Kidney epithelial cell (primary cell): ENCODE measurements around the gene SRSF1. TPM values are rescaled to one million over a fixed set of nuclear protein-coding genes. Genes with fewer than 3 reads are reported as not detected.
A peak's percentile ranks its signal among the peaks of the same experiment; 100 is the strongest.

ENCODE experiments used
- DNase-seq: peaks from one replicate; pipeline ENCODE4 v3.0.0-alpha.2; 2010; ENCODE audit warnings: low read depth
- H3K27me3 ChIP-seq: 2 replicates; pipeline ENCODE4 v1.6.0; 2011; ENCODE audit warnings: low read length; ENCODE audit not compliant: control insufficient read depth, insufficient read depth
- H3K36me3 ChIP-seq: 2 replicates; pipeline ENCODE4 v1.5.1; 2011; ENCODE audit warnings: low read length; ENCODE audit not compliant: control insufficient read depth, insufficient read depth
- H3K4me3 ChIP-seq: 2 replicates; pipeline ENCODE4 v1.5.1; 2011; ENCODE audit warnings: low read depth, mild to moderate bottlenecking, control low read depth, low read length
- total RNA-seq: library from RNA; depleted of rRNA; stranded (reverse); fragments of >200 nt; gene quantifications from 2 replicates; pipeline ENCODE4 v1.2.3, GENCODE V29; 2015
- TF ChIP-seq, protein P1 (sequence below): IDR thresholded peaks from 2 replicates; pipeline ENCODE4 v1.5.1; 2011; ENCODE audit warnings: mild to moderate bottlenecking, moderate library complexity, low read length, control low read depth, inconsistent platforms; ENCODE audit not compliant: insufficient read depth, poor library complexity, severe bottlenecking

The SRSF1 gene
- total RNA-seq, 1 donor from 2014 or later: 162 TPM

DNA sequence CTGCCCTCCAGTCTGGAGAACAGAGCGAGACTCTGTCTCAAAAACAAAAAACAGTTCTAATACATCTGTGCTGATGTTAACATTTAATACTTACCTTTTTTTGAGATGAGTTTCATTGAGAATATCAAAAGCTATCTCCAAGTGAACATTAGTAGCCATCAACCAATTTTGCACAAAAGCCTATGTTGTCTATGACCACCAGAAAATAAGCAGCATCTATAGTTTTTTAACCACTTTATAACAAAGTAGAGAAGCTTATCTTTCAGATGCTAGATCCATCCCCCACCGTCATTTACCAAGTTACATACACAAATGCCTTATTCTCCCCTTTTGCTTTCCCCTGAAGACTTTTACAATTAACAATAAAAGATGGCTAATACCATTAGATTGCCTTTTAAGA is 4.1 kb downstream of the SRSF1 start:
- DNase-seq: no peak
- Histone ChIP-seq H3K36me3 (peaks cover 1% of the 10 kb centered on the region), H3K4me3 (no peak overlapping the region), H3K27me3 (no peaks in the 10 kb centered on the region)
- TF ChIP-seq, protein P1, sequence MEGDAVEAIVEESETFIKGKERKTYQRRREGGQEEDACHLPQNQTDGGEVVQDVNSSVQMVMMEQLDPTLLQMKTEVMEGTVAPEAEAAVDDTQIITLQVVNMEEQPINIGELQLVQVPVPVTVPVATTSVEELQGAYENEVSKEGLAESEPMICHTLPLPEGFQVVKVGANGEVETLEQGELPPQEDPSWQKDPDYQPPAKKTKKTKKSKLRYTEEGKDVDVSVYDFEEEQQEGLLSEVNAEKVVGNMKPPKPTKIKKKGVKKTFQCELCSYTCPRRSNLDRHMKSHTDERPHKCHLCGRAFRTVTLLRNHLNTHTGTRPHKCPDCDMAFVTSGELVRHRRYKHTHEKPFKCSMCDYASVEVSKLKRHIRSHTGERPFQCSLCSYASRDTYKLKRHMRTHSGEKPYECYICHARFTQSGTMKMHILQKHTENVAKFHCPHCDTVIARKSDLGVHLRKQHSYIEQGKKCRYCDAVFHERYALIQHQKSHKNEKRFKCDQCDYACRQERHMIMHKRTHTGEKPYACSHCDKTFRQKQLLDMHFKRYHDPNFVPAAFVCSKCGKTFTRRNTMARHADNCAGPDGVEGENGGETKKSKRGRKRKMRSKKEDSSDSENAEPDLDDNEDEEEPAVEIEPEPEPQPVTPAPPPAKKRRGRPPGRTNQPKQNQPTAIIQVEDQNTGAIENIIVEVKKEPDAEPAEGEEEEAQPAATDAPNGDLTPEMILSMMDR: no peak

GRCh38 chr17:58002154-58002948 is 4.7 kb downstream of the SRSF1 start:
- no peak for DNase-seq
- TF ChIP-seq, protein P1: no peak
- Histone ChIP-seq H3K27me3 (no peaks in the 10 kb centered on the region), H3K36me3 (peaks cover 1% of the 10 kb centered on the region), H3K4me3 (no peak overlapping the region)

GRCh38 chr17:58001461-58002124 is 5.5 kb downstream of the SRSF1 start:
- no peaks in the 10 kb centered on the region for H3K27me3 ChIP-seq
- DNase-seq: no peak
- TF ChIP-seq, protein P1: no peak
- peaks cover 1% of the 10 kb centered on the region for H3K36me3 ChIP-seq
- no peak overlapping the region for H3K4me3 ChIP-seq

GRCh38 chr17:57999496-58000017 is 7.5 kb downstream of the SRSF1 start:
- DNase-seq: no peak
- TF ChIP-seq, protein P1: peak; percentile 73
- Histone ChIP-seq H3K27me3 (no peaks in the 10 kb centered on the region), H3K4me3 (no peak overlapping the region), H3K36me3 (no peaks in the 10 kb centered on the region)

GRCh38 chr17:57999010-57999495 is 8.0 kb downstream of the SRSF1 start:
- DNase-seq: no peak

More at GRCh38 chr17:57999010-57999495, 8.0 kb downstream of the SRSF1 start:
- Histone ChIP-seq H3K4me3 (no peak overlapping the region), H3K27me3 (no peaks in the 10 kb centered on the region), H3K36me3 (no peaks in the 10 kb centered on the region)
- TF ChIP-seq, protein P1: no peak
